SK-N-SH (cell line): ENCODE data around the gene CPN2.

Source experiments
- CTCF ChIP-seq: fragments of 200-600 bp; sonication (generic); IDR thresholded peaks from 2 replicates; pipeline ENCODE4 v1.6.1; 2017; ENCODE audit warnings: antibody characterized with exemption, mild to moderate bottlenecking, moderate library complexity
- EP300 ChIP-seq, 2 experiments: IDR thresholded peaks; 2 replicates each; pipeline versions ENCODE4 v1.4.0 to v1.6.1; 2012; ENCODE audit warnings: borderline replicate concordance in 1 of 2, low read depth in 1 of 2, low read length in 1 of 2
- MAX ChIP-seq: IDR thresholded peaks from 2 replicates; pipeline ENCODE4 v1.4.0; 2012; ENCODE audit warnings: low read depth
- MEF2A ChIP-seq: IDR thresholded peaks from 2 replicates; pipeline ENCODE4 v1.4.0; 2012; ENCODE audit warnings: low read depth, borderline replicate concordance
- MXI1 ChIP-seq: IDR thresholded peaks from 2 replicates; pipeline ENCODE4 v1.6.1; 2012; ENCODE audit warnings: mild to moderate bottlenecking, low read depth, low read length, improper control_type of control experiment
- NFIC ChIP-seq: IDR thresholded peaks from 2 replicates; pipeline ENCODE4 v1.4.0; 2012; ENCODE audit warnings: borderline replicate concordance
- POLR2AphosphoS5 ChIP-seq: IDR thresholded peaks from 2 replicates; pipeline ENCODE4 v1.6.1; 2012; ENCODE audit warnings: low read depth, low read length
- RCOR1 ChIP-seq: fragments of 150-350 bp; IDR thresholded peaks from 2 replicates; pipeline ENCODE4 v1.6.1; 2017; ENCODE audit warnings: antibody characterized with exemption, low read length
- RFX5 ChIP-seq: IDR thresholded peaks from 2 replicates; pipeline ENCODE4 v1.6.1; 2012; ENCODE audit warnings: mild to moderate bottlenecking, improper control_type of control experiment, low read length
- SMC3 ChIP-seq: IDR thresholded peaks from 2 replicates; pipeline ENCODE4 v1.6.1; 2012; ENCODE audit warnings: low read depth, low read length, improper control_type of control experiment
- TCF12 ChIP-seq: IDR thresholded peaks from 2 replicates; pipeline ENCODE4 v1.4.0; 2012
- YY1 ChIP-seq: IDR thresholded peaks from 2 replicates; pipeline ENCODE4 v1.4.0; 2012; ENCODE audit warnings: low read depth, mild to moderate bottlenecking

- TF ChIP-seq CTCF, result no peak
- no peak for TF ChIP-seq NFIC
- no peak for TF ChIP-seq SMC3
- TF ChIP-seq MEF2A, result no peak
- no peak for TF ChIP-seq TCF12
- no peak for TF ChIP-seq RFX5
- TF ChIP-seq POLR2AphosphoS5, result no peak
- no peak for TF ChIP-seq MAX
- no peak for TF ChIP-seq EP300 (IDR thresholded peaks at IDR 0.05; ENCODE audit: borderline replicate concordance in 1 of 2, low read depth in 1 of 2, low read length in 1 of 2)
- no peak for TF ChIP-seq MXI1
- TF ChIP-seq YY1, result no peak
- TF ChIP-seq RCOR1, result no peak
These were observed 44.1 kb downstream of the CPN2 start for GRCh38 chr3:194306771-194307640.
